ENCODE data around the gene ZNF672. TPM values are rescaled to one million over a fixed set of nuclear protein-coding genes. Genes with fewer than 3 reads are reported as not detected.

ZNF672 gene
- total RNA-seq, 2 donors from 2014 or later, result 27.8 to 57.4 TPM

- DNase-seq, result no peak
- TF ChIP-seq CTCF (IDR thresholded peaks at IDR 0.05), result no peak
- H3K27ac ChIP-seq, result no peak overlapping the region
- H3K9ac ChIP-seq (ENCODE audit: low read depth in 2 of 2, low read length in 2 of 2), result no peak overlapping the region
- H3K9me3 ChIP-seq, result no peaks in the 10 kb centered on the region
- intact Hi-C loops (cut with DNase I), result no loop called here
- H3K27me3 ChIP-seq, result no peaks in the 10 kb centered on the region
- H3K4me1 ChIP-seq, result peaks cover 3% of the 10 kb centered on the region
- no peak overlapping the region for H3K4me3 ChIP-seq
- H3K36me3 ChIP-seq, result peaks cover 6% of the 10 kb centered on the region
These were observed 14.7 kb downstream of the ZNF672 start for GRCh38 chr1:248852481-248853405.

DNA sequence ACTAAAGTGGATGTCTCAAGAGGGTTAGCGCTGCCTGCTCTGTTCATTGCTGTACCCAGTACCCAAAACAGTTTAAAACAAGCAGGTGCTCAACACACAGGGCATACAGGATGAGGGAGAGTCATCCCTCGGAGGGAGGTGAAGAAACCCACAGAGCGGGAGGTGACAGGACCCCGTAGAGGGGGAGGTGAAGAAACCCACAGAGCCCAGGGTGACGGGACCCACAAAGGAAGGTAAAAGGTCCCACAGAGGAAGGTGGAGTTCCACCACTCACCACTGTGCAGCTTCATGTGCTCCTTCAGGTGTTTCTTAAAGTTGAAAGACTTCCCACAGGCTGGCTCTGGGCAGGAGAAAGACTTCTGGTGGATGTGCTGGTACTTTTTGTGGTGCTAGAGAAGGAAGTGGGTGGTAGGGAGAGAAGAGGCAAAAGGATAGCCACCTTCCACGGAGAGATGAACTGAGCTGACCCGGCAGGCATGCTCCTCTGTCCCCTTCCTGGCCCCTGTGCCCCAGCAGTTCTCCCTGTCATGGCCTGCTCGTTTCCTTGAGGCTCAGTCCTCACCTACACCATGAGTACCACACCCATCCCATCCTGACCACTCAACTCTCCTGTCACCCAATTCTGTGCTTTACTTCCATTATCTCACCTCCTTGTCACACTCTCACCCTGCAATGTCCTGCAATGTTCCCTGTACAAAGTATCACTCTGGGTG is 15.8 kb downstream of the ZNF672 start:
- intact Hi-C loops (cut with DNase I), result no loop called here
- peaks cover under 1% of the 10 kb centered on the region for H3K36me3 ChIP-seq

DNA sequence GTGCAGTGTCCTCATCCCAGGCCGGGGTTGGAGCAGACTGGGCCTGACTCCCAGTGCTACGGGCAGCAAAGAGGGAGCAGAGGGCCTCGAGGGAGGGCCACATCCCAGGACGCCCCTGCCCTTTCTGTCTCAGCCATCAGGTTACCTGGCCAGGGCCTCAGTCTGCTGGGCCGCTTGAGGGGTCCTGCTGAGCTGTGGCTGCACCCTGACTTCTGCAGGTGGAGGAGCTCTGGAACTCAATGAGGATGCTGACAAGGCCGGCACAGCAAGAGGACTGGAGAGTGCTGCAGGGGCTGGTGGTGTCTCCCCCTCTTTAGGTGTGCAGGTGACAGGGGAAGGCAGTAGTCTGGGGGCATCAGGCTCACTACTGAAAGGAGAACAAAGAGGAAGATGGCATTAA is 17.6 kb downstream of the ZNF672 start:
- Histone ChIP-seq H3K9ac (ENCODE audit: low read depth in 2 of 2, low read length in 2 of 2) (no peak overlapping the region), H3K9me3 (no peaks in the 10 kb centered on the region), H3K4me3 (no peak overlapping the region), H3K36me3 (no peaks in the 10 kb centered on the region), H3K27ac (no peak overlapping the region), H3K4me1 (peaks cover 5% of the 10 kb centered on the region), H3K27me3 (no peaks in the 10 kb centered on the region)
- intact Hi-C loops (cut with DNase I), result no loop called here
- no peak for TF ChIP-seq CTCF (IDR thresholded peaks at IDR 0.05)
- DNase-seq, result no peak

More for the DNA sequence above, 15.8 kb downstream of the ZNF672 start:
- H3K27me3 ChIP-seq, result no peaks in the 10 kb centered on the region
- no peak overlapping the region for H3K27ac ChIP-seq
- peak overlapping the region in 1 of 2 donors; percentile 14 for H3K9ac ChIP-seq (ENCODE audit: low read depth in 2 of 2, low read length in 2 of 2)
- H3K4me1 ChIP-seq, result peaks cover 5% of the 10 kb centered on the region
- H3K4me3 ChIP-seq, result no peak overlapping the region
- TF ChIP-seq CTCF (IDR thresholded peaks at IDR 0.05), result no peak
- no peaks in the 10 kb centered on the region for H3K9me3 ChIP-seq
- DNase-seq, result no peak

DNA sequence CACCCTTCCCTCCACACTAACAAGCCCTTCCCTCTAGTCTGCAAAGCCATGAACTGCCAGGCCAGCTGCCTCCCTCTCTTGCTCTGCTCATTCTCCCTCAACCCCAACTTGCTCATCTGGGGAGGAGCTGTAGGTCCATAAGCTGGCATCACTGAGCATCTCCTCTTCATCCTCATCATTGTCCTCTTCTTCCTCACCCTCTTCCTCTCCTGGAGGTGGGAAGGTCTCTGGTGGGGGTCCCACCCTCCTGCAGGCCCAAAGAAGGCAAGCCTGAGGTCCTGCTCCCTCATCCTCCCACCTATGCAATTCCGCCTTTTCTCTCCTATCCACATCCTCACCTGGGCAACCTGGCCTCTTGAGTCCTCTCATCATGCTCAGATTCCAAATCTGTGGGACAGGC is 18.2 kb downstream of the ZNF672 start:
- no peak for TF ChIP-seq CTCF (IDR thresholded peaks at IDR 0.05)
- no peak for DNase-seq
- no peak overlapping the region for H3K4me3 ChIP-seq
- no peaks in the 10 kb centered on the region for H3K36me3 ChIP-seq
- intact Hi-C loops (cut with DNase I), result no loop called here
- H3K27ac ChIP-seq, result no peak overlapping the region
- H3K9ac ChIP-seq (ENCODE audit: low read depth in 2 of 2, low read length in 2 of 2), result no peak overlapping the region
- H3K27me3 ChIP-seq, result no peaks in the 10 kb centered on the region
- peaks cover 5% of the 10 kb centered on the region for H3K4me1 ChIP-seq
- H3K9me3 ChIP-seq, result no peaks in the 10 kb centered on the region

- no peaks in the 10 kb centered on the region for H3K36me3 ChIP-seq
- H3K27me3 ChIP-seq, result no peaks in the 10 kb centered on the region
- H3K4me3 ChIP-seq, result no peak overlapping the region
- H3K9me3 ChIP-seq, result no peaks in the 10 kb centered on the region
- peak overlapping the region in 1 of 2 donors; percentile 83 for H3K9ac ChIP-seq (ENCODE audit: low read depth in 2 of 2, low read length in 2 of 2)
- H3K4me1 ChIP-seq, result peaks cover 5% of the 10 kb centered on the region
- TF ChIP-seq CTCF (IDR thresholded peaks at IDR 0.05), result no peak
- no peak for DNase-seq
- intact Hi-C loops (cut with DNase I), result no loop called here
- no peak overlapping the region for H3K27ac ChIP-seq
These were observed 19.2 kb downstream of the ZNF672 start for GRCh38 chr1:248857201-248857600.

All from colonic mucosa (tissue), 4 donors.